Mesangial cell (primary cell): ENCODE data around the gene DOCK7. TPM values are rescaled to one million over a fixed set of nuclear protein-coding genes. Genes with fewer than 3 reads are reported as not detected.

ENCODE experiments used
- total RNA-seq: library from RNA; depleted of rRNA; stranded (reverse); fragments of >200 nt; gene quantifications from 2 replicates; pipeline ENCODE4 v1.2.3, GENCODE V29; 2015

The DOCK7 gene
- 19.6 and 29.7 TPM in 2 replicates for total RNA-seq

GRCh38 chr1:62687903-62688686, at the start of gene DOCK7:
TSS of gene DOCK7 (minus strand) at chr1:62688386. CDS start at chr1:62688264, 122 bp downstream.

GRCh38 chr1:62597281-62597680, 90.9 kb downstream of the DOCK7 start, which contains the start of gene ANGPTL3:
TSS of gene ANGPTL3 (plus strand) at chr1:62597520. CDS start at chr1:62597567, 47 bp downstream.

GRCh38 chr1:62436466-62437272, 251.5 kb downstream of the DOCK7 start, which contains the start of gene USP1:
TSS of gene USP1 (plus strand) at chr1:62437049. CDS start at chr1:62439868, 2,819 bp downstream.

Other genes with a start within 250 kb of the DOCK7 start
- gene ANGPTL3, start 90.9 kb downstream of the DOCK7 start, total RNA-seq: not detected in 2 replicates
- gene ATG4C, start 95.7 kb upstream of the DOCK7 start, total RNA-seq: 3.2 and 6.4 TPM in 2 replicates